GM21390 (cell line): Measurements from ENCODE around the gene CD83.
"Not testable (repeated sequence)": the region's sequence is repeated elsewhere in the genome, so short reads cannot be mapped to it uniquely, and the experiment has no call there.

Source experiments
- ATAC-seq: cut with Tn5 transposase; IDR thresholded peaks from one replicate; pipeline ENCODE4 v1.9.1; 2021; ENCODE audit not compliant: unreplicated experiment

The CD83 gene, protein sequence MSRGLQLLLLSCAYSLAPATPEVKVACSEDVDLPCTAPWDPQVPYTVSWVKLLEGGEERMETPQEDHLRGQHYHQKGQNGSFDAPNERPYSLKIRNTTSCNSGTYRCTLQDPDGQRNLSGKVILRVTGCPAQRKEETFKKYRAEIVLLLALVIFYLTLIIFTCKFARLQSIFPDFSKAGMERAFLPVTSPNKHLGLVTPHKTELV

DNA sequence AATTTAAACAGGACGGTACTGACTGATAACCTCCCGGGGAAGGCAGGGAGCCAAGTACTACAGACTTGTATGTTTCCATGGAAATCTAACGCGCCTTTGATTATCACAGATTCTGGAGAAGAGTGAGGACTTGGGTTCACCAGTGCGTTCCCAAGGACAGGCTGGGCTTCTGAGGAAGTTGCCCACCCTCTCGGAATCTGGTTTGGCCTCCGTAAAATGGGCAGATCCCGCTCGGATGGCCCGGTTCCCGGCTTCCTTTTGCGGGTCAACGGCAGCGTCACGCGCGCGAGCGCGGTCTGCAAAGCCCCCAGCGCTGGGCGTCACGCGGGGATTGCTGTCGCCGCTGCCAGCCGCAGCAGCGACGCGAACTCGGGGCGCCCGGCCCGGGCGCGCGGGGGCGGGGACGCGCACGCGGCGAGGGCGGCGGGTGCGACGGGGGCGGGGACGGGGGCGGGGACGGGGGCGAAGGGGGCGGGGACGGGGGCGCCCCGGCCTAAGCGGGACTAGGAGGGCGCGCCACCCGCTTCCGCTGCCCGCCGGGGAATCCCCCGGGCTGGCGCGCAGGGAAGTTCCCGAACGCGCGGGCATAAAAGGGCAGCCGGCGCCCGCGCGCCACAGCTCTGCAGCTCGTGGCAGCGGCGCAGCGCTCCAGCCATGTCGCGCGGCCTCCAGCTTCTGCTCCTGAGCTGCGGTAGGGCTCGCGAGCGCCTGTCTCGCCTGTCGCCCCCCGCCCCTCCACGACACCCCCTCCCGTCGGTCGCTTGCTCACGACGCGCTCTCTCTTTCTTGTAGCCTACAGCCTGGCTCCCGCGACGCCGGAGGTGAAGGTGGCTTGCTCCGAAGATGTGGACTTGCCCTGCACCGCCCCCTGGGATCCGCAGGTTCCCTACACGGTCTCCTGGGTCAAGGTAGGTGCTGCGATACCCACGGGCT, at the start of gene CD83:
Gene CD83 (plus strand): TSS at position 615 of the 933 bp plus-strand sequence. CDS start 40 bp downstream, at position 655.
- ATAC-seq, result peak; percentile 57

DNA sequence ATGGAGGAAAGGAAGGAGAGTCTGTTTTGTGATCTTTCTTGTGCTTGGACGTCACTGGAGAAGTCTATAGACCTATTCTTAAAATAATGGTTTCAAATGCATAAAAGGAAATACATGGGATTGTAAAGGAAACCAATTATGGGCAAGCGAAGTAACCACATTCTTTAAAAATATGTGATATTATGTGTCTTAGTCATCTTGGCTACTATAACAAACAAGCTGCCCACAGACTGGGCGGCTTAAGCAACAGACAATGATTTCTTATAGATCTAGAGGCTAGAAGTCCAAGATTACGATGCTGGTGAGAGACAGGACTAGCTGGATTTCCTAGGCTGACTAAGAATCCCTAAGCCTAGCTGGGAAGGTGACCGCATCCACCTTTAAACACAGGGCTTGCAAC, 49.4 kb upstream of the CD83 start:
- ATAC-seq, result no peak

DNA sequence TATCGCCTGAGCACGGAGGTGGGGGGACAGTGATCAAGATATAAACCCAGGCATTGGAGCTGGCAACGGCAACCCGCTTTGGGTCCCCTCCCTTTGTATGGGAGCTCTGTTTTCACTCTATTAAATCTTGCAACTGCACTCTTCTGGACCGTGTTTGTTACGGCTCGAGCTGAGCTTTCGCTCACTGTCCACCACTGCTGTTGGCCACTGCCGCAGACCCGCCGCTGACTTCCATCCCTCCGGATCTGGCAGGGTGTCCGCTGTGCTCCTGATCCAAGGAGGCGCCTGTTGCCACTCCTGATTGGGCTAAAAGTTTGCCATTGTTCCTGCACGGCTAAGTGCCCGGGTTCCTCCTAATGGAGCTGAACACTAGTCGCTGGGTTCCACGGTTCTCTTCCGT, 48.9 kb upstream of the CD83 start:
- no peak for ATAC-seq

DNA sequence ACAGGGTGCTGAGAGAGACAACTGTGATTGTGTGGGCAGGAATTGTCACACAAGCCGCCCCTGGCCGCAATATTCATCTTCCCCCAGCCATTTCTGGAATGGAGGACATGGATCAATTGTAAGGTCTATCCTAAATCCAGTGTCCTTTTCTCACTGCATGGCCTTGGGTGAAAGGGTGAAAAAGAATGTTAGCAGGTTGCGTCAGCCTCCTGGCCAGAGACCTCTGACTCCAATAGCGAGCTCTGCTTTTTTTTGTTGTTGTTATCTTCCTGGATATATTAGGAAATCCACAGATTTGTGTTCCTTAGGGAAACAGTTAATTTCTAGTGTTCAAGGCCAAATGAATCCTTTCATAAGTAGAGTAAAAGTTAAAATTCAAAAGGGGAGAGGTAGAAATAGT, 47.1 kb upstream of the CD83 start:
- ATAC-seq, result no peak

DNA sequence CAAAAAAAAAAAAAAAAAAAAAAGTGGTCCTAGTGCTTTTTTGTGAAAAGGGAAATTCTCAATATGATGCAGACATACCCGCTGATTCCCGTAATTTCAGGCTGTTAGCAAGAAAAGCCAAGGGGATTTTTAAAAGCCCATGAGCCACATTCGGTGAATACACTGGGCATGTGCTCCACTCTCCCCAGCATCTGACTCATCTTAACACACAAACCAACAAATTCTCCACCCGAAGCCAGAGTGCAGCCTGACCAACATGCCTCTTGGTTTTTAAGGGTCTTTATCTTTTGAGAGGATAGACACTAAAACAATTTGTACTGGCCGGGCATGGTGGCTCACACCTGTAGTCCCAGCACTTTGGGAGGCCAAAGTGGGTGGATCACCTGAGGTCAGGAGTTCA, 45.5 kb upstream of the CD83 start:
- no peak for ATAC-seq

DNA sequence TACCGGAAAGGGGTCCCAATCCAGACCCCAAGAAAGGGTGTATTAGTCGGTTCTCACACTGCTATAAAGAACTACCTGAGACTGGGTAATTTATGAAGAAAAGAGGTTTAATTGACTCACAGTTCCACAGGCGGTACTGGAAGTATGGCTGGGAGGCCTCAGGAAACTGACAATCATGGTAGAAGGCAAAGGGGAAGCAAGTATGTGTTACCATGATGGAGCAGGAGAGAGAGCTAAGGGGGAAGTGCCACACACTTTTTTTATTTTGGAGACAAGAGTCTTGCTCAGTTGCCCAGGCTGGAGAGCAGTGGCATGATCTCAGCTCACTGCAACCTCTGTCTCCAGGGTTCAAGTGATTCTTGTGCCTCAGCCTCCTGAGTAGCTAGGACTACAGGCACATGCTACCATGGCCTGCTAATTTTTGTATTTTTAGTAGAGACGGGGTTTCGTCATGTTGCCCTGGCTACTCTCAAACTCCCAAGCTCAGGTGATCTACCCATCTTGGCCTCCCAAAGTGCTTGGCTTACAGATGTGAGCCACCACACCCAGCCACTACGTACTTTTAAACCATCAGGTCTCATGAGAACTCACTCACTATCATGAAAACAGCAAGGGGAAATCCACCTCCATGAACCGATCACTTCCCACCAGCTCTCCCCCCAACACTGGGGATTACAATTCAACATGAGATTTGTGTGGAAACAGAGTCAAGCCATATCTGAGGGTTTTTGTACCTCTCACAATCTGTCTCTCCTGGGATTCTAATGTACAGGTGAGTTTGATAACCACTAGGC, 43.8 kb upstream of the CD83 start:
- not testable (repeated sequence) for ATAC-seq

DNA sequence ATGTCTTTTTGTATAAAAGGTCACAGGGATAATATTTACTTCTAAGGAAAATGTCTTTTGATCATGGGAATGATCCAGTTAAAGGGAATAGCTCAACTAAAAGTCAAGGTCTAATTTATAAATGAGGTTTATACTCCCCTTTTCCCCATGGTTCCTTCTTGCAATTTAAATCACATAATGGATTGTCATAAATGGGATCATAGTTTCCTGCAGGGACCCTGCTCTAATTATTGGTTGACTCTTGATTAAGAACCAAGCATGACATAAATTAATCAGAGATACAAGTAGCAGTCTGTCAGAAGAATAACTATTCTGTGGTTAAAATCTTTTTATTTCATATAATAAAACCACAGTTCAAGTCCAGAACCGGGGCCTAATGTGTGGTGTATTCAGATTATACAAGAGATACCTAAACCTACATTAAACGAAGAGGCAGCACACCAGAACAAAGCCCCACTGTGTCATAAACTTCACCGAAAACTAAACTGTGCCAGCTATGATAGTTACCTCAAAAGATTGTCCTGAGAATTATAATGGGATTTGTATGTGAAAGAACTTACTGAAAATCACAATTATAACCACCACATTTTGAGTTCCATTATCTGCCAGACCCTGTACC, 43.0 kb upstream of the CD83 start:
- ATAC-seq, result no peak

DNA sequence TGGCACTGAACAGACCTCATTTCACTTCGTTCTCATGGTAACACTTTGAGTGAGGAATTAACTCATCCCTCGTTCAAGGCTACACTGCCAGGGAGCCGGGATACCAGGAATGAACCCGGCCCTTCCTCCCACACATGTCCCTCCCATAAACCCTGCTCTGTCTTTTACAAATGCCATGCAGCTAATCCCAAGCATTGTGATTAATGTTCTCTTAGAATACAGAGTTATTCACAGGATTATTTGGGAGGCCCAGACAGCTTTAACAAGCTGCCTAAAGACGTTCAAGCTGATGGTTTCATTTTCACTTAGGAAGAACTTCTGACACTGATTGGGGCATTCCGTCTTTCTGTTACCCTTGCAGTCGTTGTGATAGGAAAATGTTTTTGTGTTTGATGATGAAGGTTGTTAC, 42.5 kb upstream of the CD83 start:
- peak; percentile 70 for ATAC-seq

DNA sequence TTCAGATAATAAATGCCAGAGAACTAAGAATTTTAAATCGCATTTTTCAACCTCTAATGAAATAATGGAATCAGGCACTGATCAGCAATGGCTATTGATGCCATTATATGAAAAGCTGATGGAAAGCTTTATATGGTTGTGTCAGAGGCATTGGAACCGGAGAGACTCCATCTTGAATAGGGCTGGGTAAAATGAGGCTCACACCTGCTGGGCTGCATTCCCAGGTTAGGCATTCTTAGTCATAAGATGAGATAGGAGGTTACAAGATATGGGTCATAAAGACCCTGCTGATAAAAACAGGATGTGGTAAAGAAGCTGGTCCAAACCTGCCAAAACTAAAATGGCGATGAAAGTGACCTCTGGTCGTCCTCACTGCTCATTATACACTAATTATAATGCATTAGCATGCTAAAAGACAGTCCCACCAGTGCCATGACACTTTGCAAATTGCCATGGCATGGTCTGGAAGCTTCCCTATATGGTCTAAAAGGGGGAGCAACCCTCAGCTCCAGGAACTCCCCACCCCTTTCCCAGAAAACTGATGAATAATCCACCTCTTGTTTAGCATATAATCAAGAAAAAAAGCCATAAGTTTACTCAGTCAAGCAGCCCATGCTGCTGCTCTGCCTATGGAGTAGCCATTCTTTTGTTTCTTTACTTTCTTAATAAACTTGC, 40.2 kb upstream of the CD83 start:
- ATAC-seq, result no peak

DNA sequence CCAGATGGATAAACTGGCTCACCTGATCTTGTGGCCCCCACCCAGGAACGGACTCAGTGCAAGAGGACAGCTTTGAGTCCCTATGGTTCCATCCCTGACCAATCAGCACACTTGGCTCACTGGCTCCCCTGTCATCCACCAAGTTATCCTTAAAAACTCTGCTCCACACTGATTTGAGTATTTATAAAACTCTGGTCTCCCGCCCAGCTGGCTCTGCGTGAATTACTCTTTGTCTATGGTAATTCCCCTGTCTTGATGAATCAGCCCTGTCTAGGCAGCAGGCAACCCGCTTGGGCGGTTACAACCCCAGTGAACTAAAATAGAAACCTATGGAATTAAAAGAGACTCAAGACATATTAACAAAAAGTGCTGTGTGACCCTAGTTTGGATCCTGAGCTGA, 38.1 kb upstream of the CD83 start:
- ATAC-seq, result no peak

DNA sequence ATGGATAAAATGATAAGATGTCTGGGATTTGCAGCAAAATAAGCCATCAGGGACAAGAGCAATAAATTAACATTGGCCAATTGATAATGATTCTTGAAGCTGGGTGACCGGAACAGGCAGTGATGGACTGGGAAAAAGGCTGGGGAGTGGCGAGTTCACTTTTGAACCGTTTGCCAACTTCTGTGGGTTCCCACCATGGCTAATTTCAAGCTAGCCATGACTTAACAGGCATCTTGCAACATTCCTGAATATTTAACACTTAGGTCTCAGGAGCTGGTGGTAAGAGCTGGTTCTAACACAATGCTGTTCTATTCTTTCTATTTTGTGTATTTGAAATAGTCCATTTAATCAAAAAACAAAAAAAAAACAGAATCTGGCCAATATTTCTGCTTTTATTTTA, 37.6 kb upstream of the CD83 start:
- no peak for ATAC-seq

DNA sequence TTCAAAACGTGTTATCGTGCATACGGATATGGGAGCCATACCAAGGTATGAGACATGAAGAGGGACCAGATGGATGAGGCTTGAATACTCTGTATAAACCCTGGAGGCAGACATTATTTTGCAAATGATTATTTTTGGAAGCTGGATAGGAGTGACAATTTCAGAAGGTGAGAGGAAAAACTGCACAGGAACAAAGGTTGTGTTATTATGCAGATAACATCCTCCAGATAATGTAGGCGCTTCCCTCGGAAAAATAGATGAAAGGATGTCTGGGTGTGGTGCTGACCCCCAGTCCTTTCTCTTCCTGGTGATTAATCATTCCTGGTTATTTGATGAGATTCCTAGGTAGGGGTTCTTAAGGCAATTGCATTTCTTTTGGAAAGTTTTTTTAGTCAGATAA, 36.4 kb upstream of the CD83 start:
- ATAC-seq, result no peak

DNA sequence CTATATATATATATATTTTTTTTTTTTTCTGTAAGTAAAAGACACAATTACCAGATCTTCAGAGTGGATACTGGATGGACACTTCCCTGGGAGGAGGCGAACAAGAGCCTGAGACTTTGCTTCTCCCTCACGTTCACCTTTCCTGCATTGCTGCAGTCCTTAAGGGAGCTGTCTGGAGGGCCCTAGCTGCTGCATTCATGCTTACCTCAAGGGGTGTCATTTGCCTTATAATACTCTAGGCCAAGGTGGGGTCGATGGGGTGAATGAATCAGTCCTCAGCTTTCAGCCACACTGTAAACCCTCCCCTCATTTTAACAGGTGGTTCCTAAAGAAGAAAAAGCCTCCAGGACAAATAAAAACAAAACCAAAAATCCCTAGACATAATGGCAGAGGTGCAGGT, 34.8 kb upstream of the CD83 start:
- ATAC-seq, result no peak

DNA sequence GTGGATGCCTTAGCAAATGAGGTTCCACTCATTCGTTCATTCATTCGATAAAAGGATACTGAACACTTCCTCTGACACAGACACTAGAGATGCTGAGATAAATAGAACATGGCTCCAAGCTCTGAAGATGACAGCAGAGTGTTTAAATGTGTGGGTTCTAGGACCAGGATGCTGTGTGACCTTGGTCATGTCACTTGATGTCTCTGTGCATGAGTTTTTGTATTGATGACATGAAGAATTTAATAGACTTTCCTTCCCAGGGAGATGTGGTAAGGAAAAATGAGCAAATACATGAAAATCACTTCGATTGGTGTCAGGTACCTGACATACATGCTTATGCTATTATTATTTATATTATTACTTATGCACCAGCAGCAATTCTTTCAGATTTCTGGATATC, 34.3 kb upstream of the CD83 start:
- ATAC-seq, result no peak

DNA sequence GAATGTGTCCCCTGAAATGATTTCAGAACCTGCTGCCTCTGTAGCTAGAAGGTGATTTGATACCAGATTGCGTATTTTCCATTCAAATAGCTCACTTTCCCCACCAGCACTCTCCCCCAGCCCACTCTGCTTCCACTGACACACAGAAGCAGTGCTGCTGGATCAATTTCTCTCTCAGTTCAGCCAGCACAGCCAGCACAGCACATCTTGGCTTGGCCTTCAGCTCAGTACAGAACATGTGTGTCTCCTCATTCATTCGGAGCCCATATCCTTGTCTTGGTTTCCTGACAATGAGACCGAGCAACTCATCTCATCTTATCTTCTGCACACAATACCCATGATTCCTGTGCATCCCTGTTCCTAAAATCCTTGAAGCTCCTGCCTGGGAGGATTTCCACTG, 33.8 kb upstream of the CD83 start:
- ATAC-seq, result no peak

DNA sequence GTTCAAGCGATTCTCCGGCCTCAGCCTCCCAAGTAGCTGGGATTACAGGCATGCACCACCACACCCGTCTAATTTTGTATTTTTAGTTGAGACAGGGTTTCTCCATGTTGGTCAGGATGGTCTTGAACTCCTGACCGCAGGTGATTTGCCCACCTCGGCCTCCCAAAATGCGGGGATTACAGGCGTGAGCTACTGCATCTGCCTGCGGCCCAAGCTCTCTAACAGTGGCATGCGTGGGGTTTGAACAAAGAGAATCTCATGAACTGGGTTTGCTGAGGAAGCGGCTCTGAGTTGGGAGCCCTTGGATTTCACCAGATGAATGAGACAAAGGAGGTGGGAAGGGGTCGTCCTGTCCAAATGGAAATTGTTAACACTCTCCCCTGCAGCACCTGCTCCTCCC, 33.2 kb upstream of the CD83 start:
- no peak for ATAC-seq

DNA sequence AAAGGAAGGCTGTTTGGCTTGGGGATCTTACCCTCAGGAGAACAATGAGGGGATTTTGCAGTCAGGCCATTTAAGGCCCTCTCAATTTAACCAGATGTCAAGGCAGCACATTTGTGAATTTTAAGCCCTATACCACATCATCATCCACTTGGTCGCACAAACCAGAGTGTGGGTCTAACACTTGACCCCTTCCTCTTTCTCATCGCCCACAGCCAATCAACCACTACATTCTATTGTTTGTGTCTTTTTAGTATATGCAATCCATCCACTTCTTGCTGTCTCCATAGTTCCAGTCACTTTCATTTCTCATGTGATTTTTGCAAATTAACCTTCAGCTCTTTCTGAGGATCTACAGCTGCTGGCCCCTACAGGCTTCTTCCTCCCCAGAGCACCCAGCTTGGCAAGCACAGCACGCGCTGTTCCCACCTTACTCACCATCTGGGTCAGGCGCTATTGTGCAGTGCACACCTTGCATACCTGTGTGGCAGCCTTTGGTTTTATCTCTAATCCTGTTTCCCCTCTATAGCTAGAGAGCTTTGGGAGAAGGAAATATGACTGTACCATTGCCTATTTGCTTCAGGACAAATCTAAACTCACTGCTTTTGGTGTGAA, 32.3 kb upstream of the CD83 start:
- no peak for ATAC-seq

DNA sequence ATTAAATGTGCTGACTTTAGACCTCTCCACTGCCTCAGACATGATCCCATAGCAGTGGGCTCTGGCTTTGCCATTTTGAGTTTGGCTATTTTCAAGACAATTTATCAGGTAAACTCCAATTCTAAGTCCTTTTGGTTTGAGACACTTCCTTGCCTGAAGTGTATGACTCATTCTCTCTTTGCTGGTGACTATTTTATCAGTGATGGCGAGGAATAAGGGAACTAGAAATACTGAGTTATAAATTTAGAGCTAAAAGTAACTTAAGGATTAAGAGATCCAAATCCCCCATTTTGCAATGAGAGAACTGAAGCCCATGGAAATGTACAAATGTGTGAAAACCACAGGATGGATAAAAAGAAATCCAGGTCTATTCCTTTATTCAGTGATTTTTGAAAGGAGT, 30.9 kb upstream of the CD83 start:
- no peak for ATAC-seq

DNA sequence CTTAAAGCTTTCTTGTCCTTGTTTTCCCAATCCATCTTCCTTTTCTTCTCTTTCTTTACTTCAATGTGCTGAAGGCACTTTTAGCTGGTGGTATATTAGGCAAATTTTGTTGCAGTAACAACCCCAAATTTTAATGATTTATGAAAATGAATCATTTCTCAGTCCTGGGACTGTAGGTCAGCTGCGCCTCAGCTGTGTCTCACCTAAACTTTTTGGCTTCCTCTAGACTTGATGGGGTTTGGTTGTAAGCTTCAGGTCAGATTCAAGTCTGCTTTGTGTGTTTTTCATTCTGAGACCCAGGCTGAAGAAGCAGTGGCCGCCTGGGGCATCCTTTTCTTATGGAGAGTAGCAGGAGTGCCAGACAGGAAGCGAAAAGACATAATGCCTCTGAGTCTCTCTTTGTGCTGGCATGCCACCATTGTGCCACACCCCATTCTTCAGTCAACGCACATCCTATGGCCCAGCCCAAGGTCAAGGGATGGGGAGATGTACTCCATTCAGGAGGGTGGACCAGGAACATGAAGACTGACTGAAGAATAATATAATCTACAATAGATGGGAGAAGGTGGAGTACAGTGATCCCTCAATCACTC, 28.9 kb upstream of the CD83 start:
- ATAC-seq, result no peak

DNA sequence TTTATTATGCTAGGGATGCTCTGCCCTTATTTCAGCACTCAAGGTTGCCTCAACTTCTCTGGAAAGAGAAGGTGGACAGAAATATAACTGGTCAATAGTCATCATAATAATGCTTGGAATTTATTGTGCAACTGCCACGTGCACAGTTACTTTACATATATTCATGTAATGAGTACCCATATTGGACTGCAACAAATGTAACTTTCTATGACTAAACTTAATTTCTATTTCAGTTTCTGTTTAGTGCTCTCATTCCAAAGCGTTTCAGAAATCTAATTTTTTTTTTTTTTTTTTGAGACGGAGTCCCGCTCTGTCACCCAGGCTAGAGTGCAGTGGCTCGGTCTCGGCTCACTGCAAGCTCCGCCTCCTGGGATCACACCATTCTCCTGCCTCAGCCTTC, 28.3 kb upstream of the CD83 start:
- ATAC-seq, result peak; percentile 36
